HG03066 (cell line): ENCODE results near the gene LDLRAD4.
A peak's percentile ranks its signal among the peaks of the same experiment; 100 is the strongest.
"Not testable (repeated sequence)": the region's sequence is repeated elsewhere in the genome, so short reads cannot be mapped to it uniquely, and the experiment has no call there.

ENCODE experiments used
- ATAC-seq: cut with Tn5 transposase; IDR thresholded peaks from one replicate; pipeline ENCODE4 v1.9.1; 2021; ENCODE audit warnings: low read depth; ENCODE audit not compliant: unreplicated experiment

The LDLRAD4 gene

DNA sequence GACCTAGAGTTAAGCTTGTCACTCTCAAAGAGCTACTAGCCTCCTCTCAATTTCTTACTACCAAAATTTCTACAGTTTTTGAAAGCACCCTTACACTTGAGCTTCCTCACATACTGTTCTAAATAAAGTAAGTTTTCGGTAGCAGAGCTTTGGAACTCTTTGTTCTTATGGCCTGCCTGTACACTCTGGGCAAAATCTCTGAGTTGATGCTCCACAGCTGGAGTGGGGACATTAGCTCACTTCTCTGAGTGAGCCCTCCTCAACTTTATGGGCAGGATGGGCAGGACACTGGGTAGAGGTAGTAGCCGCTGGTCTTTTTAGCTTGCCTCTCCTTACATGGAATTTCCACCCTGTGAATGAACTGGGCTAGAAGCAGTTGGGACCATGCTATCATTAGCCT is 380.0 kb downstream of the LDLRAD4 start:
- no peak for ATAC-seq

DNA sequence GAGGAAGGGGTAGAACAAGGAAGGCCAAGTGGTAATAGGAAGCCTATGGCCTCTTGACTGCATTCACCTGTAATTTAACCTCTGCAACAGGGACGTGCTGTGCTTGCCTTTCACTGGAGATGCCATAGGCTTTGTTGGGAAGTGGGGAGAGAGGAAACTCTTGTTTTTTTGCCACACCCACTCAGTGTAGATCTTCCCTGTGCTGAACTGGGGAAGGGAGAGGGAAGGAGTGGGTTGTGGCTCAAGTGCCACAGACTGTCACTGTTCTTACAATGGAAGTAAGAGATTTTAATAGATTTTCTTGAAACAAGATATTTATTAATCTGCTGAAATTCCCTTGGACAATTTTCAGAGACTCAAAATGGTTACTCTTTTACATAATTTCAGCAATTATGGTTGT is 380.5 kb downstream of the LDLRAD4 start:
- ATAC-seq = no peak

DNA sequence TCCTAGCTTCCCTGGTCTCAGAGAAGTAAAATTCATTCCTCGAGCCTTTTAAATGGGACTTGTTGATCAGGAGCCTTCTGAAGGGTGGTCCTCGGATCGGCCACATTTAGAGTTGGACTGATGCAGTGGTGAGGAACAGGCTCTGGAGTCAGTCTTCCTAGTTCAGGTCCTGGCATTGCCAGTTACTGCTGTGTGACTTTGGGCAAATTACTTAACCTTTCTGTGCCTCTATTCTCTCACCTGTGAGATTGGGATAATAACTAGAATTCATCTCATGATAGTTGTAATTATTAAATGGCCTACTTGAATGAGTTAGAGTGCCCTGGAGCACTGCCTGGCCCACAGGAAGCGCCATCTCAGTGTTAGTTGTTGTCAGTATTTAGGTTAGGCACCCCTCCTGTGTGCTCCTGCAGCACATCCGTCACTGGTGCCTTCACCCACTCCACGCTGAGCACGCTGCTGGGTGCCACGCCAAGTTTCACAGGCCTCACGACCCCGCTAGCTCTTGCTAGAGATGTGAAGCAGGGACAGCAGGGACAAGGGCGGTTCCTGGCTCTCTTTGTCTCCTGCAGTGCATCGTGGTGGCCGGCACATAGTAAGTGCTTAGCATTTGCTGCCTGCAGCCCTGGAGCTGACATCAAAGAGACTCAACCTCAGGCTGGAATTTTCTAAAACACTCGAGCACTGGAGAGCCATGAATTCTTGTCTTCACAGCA is 384.9 kb downstream of the LDLRAD4 start:
- ATAC-seq = no peak

DNA sequence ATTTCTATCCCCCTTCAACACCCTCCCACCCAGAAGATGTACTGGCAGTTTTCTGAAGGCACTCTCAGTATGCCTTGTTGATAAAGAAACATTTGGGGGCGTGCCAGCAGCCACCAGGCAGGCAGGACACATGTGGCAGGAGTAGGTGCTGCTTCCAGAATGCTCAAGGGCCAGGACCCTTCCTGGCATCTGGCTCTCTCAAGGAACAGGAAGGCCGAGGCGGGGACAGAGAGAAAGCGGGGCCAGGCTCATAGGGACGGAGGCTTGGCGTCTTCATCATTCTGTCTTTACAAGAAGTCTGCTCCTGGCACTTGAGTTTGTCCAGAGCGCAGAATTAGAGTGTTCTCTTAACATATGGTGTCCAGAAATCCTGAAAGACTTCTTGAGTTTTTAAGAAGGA is 386.2 kb downstream of the LDLRAD4 start:
- ATAC-seq = no peak

DNA sequence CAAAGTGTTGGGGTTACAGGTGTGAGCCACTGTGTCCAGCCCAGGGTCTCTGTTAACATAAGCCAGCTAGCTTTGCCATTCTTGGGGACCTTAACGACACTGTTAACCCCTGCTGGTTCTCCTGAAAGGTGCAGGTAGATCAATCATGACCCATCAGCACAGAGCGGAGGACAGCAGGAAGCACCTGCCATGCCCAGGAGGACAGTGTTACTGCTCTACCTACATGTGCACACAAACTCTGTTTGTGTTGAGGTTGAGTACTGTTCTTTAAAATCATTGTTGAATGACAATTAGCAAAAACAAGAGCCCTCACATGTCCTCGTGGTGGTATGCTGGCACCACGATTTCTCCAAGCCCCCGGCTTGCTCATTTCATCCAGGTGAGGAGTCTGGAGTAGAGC is 386.9 kb downstream of the LDLRAD4 start:
- ATAC-seq = no peak

DNA sequence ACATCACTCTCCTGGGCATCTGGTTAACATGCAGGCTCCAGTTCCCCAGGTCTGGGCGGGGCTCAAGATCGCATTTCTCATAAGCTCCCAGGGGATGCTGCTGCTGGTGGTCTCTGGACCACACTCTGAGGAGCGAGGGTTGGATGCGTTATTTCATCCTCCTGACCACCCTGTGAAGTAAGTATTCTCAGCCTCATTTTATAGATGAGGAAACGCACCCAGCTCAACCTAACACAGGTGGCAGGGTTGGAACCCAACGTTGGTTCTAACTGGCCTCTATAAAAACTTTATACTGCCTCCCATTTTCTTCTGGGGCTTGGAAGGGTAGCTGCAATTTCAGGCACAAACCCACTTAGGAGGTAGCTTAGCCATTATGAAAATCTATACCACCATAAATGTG is 387.3 kb downstream of the LDLRAD4 start:
- ATAC-seq = no peak

DNA sequence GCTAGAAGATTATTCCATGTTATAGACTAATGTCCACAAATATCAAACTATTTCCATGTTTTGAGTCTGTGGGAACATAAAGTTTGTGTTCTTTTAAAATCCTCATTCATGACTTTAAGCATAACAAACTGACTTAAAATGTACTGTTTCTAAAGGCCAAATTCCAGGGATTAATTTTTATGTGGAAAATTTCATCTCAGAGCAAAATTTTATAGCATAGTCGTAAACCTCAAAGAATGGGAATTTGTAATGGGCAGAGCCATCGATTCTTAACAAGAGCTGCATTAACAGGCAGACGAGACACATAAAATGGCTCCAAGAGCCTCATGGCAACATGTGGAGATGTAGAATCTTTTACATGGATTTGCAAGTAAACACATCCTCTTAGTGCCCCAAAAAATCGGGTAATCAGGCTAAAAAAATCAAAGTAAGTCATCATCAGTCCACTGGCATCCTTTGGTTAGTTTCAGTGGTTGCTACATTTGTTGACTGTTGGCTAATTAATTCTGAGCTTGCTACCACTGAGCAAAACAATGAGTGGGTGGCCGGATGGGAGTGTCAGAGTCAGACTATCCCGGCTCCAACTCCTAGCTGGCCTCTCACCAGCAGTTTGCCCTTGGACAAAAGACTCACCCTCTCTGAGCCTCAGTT is 388.2 kb downstream of the LDLRAD4 start:
- ATAC-seq = no peak

DNA sequence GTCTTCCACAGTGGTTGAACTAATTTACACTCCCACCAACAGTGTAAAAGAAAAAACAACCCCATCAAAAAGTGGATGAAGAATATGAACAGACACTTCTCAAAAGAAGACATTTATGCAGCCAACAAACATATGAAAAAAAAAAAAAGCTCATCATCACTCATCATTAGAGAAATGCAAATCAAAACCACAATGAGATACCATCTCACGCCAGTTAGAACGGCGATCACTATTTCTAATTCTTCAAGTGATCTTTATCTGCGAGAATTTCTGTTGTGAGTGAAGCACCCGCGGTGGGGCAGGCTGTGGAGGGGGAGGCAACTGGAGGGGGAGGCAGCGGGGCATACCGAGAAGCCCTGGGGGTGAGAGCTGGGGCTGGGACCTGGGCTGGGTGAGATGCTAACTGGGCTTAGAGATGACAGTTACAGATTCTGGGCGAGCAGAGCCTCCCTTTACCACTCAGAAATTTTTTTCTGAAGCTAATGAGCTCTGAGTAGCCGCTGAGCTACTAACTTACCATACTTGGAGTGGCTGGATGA is 389.5 kb downstream of the LDLRAD4 start:
- ATAC-seq = not testable (repeated sequence)

DNA sequence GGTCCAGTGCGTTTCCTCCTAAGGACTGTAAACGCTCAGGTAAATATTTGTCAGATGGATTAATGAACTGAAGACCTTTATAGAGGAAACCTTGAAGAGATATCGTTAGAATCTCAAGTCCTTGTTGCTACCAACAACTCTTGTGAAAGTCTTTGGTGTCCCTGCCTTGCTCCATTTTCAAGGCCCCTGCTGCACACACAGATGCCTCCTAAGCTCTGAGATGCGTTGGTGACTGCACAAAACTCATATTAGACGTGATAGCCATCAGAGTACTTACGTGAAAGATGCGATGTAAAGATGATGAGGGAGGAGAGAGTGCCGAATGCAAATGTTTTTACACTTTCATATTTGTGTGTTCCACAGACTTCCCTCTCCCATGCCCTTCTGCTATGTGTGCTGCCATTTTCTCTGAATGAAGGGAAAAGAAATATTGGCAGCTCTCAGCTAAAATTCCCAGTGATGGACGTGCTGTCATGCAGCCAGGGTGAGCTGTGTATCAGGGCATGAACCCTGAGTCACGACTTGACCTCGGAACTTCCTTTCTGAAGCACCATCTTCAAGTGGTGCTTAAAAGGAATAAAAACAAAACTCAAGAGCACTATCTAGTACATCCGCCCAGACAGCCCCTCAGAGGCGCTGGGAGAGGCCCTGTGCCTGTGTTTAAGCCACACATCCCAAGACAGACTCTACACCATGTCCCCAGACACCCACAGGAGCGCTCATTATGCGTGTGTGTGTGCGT is 390.4 kb downstream of the LDLRAD4 start:
- ATAC-seq = no peak

DNA sequence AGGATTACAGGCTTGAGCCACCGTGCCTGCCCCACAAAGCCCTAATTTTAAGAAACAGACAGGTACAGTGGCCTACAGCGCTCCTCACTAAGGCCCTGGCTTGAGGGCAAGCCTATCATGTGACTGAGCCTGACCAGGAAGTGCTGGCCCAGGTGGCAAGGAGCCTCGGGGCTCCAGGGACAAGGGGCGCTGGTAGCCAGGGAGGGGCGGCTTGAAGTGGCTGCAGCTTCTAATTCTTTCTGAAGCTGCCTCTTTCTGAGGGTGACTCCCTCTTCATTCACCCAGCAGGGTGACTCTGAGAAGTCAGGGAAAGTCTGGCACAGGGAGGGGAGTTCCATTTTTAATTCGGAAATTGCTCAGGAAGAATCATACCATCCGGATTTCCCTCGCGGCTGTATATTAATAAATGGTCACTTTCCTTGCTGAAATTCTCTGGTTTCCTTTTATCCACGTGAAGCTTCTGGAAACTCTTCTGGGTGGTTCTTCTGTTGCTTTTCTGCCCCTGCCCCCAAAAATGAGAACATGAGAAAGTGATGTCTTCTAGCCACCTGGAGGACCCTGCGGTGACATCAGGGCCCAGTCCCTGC is 392.1 kb downstream of the LDLRAD4 start:
- ATAC-seq = no peak

DNA sequence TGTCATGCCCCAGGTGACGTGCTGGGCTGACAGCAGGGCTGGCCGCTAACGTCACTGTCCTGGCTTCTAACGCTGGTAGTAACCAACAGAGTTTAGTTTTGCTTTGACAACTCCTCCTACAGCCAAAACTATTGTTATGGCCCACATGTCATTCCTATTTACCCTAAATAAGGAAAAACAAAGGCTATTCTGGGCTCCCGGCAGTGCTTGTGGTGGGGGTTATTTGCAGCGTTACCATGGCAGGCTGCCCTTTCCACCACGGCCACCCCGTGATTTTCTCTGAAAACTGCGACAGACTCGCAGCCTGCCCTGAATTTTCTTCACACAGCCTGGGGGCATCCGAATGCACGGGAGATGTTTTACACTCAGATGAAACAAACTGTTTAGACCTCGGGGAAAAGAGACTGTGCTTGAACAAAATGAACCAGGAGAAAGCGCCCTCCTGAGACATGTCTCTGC is 392.6 kb downstream of the LDLRAD4 start:
- ATAC-seq = peak; percentile 26

DNA sequence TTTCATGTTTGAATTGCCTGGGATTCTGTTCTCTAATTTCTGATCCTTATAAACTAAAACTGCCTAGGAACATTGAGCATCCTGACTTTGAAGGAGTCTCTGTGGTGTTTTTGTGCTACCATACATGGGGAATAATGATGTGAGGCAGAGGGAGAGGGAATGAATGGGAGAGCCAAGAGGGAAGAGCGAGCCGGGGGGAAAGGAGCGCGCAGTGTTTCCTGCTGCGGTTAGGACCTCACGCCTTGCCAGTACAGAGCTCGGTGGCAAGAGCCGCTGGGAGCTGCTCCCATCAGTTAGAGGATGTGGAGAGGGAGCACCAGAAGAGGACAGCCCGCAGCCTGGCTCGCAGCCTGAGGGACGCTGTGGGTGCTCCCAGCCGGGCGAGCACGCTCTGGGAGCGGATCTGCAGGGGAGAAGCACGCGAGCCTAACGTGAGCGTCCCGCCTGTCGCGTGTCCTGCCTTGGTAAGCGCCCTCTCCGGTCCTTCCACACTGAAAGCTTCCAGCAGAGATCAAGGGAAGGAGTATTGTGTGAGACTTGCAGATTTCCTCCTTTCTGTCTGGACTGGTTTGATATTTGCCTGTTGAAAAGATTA is 393.1 kb downstream of the LDLRAD4 start:
- ATAC-seq = peak; percentile 0

DNA sequence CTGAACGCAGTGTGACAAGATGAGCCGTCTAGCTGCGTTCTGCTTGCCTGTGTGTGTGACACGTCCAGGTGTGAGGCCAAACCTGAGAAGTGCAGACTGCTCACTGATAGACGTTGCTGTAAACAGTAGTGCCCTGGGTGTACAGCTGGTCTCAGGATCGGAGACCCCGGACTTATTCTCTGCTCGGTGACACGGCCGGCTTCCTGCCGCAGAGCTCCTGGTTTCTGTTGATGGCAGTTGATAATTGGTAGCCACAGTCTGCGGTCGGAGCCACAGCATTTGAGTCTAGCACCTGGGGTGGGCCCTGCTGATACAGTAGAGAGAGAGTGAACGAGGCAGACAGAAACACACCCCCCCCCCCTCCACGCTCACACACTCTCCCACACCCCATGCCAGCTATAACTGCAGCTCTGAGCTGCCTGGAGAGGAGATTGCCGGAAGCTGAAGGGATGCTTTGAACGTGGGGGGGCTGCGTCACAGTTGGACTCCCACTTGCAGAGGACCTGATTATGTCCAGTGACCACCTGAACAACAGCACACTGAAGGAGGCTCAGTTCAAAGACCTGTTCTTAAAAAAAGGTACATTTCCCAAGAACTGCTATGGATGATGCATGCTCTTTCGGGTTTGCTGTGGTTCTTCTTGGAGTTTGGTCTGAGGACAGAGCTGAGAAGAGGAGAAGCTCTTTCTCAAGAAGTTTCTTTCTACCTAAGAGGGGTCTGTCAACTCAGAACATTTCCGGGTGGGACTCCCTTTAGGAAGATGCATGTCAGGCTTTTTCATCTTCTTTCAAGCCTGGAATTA is 393.8 kb downstream of the LDLRAD4 start:
- ATAC-seq = peak; percentile 58

DNA sequence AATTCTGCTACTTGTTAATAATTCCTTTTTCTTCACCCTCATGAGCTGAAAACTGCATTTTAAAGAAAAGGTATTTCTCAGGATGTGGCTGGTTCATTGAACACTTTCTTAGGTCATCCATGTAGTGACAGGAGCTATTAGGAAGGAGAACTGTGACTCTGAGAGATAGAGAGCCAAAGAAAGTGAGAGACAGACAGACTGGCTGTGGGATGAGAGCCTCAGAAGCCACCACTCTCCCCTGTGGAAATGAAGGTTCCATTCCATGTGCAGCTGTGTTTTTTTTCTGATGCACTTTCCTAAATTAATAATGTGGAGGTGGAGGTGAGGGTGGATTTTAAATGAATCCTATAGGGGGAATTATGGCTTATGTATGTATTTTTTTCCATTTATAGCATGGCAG is 394.5 kb downstream of the LDLRAD4 start:
- ATAC-seq = no peak

DNA sequence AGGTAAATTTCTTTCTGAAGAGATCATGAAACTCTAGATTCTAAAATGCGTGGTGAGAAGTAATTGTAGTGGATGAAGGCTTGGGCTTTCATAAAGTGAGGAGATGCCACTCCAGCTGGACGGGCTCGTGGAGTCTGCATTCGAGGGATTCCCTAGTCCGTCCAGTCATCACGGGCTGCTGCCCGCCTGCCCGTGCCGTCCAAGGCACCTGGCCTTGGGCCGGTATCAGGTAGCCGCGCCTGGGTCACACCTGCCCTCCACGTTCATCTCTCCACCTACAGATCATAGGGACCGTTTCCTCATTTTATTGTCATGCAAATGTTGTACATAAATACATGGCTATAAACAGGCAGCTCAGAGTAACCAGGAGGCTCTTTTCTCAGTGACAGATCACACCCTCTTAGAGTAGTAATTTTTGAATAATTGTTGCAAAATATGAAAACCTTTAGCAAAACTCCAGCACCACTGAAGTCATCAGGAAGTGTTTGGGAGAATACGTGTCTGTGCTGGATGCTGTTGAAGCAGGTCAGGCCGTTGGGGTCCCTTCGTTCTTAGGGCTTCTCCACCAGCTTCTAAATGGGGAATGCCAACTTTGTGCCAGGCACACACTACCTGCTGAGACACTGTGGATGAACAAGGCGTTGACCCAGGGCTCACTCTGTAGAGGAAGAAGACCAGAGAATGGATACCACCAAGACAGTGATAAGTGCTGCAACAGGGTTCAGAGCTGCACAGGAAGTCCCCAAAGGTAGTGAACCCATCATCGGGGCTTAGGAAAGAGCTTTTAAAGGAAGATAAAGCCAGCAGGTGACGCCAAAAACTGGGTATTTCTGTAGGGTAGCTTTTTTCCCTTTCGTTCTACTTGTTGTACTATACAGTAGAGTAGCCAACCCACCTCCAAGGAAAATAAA is 395.3 kb downstream of the LDLRAD4 start:
- ATAC-seq = peak; percentile 23

DNA sequence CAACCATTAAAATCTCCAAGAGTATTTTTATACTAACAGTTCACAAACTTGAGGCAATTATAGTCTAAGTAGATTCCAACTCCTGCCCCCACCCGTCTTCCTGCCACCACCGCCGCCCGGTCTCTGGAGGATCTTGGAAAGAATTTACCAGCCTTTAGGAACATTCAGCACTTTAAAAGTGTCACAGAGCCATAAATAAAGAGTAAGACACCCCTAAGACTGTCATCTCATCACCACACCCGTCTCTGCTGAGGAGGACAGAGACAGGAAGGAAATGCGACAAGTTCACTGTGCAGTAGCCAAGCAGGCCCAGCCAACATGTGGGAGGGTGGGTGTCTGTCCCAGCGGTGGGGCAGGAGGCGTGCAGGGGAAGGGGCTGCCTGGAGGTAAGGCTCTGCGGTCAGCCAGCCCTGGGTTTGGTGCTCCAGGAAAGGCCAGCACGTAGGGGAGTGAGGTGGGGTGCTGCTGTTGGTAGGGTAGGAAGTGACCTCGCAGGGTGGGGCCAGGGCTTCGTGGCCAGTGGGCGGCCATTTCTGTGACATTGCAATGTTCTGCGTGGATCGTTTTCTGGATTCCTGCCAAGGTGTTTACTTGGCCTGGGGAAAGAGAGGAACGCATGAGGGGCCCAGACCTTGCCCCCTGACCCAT is 396.2 kb downstream of the LDLRAD4 start:
- ATAC-seq = no peak

DNA sequence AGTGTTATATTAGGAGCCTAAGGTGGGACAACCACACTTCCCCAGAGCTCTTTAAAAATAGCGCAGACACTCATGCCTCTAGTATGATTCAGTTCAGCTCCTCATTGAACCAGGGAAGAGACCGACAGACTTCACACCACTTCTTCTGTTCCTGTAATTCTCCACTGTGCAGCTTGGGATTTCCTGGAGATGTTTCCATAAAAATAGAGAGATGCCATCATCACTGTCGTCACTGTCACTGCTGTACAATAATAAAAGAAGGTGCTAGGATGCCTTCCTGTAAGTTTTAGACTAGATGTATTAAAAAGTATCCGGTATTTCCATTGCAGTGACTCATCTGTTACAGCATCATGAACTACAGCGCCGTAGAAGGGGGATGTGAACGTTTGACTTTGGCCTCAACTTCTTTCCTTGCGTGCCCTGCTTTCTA is 396.9 kb downstream of the LDLRAD4 start:
- ATAC-seq = no peak

DNA sequence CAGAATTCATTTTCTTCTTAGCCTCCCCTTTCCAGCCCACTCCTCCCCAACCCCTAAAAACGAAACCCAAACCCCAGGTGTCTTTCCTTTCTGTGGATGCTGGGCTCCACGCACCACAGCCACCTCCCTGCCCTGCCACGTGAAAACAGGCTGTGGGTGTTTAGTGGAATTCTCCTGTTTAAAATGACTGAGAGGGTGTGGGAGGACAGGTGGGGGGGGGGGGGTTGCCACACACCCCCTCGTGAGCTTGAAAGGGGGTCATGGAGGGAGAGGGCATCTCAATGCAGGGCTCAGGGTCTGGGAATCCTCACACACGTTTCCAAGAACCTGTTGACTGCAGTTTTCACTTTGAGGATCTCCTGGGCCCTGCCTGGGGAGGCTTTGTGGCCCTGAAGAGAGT is 397.5 kb downstream of the LDLRAD4 start:
- no peak for ATAC-seq
